Sigmoid colon (tissue), 4 donors: Measurements from ENCODE around the gene SPPL3.

Experiments used
- CTCF ChIP-seq, 4 experiments: fragments of 450-650 bp in 3 of 4; fragments of 200-600 bp in 1 of 4; IDR thresholded peaks; one replicate each; pipeline ENCODE4 v1.5.1; 2016 to 2019; ENCODE audit warnings: antibody characterized with exemption in 4 of 4, mild to moderate bottlenecking in 3 of 4, moderate library complexity in 2 of 4
- EP300 ChIP-seq, 4 donors: sonication (generic); formaldehyde crosslinking; IDR thresholded peaks; one replicate each; pipeline ENCODE4 v1.6.1; 2017; ENCODE audit warnings: antibody characterized with exemption in 4 of 4
- POLR2A ChIP-seq, 2 donors: fragments of 450-650 bp; IDR thresholded peaks; one replicate each; pipeline ENCODE4 v1.6.1; 2016; ENCODE audit warnings: antibody characterized with exemption in 2 of 2, mild to moderate bottlenecking in 2 of 2, moderate library complexity in 2 of 2

GRCh38 chr12:120771097-120771496 is 133.1 kb downstream of the SPPL3 start:
- TF ChIP-seq CTCF (IDR thresholded peaks at IDR 0.05) (no peak), POLR2A (IDR thresholded peaks at IDR 0.05) (no peak), EP300 (IDR thresholded peaks at IDR 0.05) (no peak)
